DMS 273 (cell line): ENCODE data around the gene NRXN3.

Experiments
- DNase-seq: peaks from one replicate; lab custom pipeline; 2025; ENCODE audit not compliant: unreplicated experiment; lab: John Stamatoyannopoulos, UW

The NRXN3 gene

GRCh38 chr14:79586416-79586815 lies 1416.2 kb downstream of the NRXN3 start:
- DNase-seq, result no peak

- peak; percentile 78 for DNase-seq
Measured at GRCh38 chr14:79586989-79587598, 1416.9 kb downstream of the NRXN3 start.

- no peak for DNase-seq
Measured at GRCh38 chr14:79587875-79588274, 1417.7 kb downstream of the NRXN3 start.

- DNase-seq, result no peak
Measured at GRCh38 chr14:79588398-79588797, 1418.2 kb downstream of the NRXN3 start.

GRCh38 chr14:79596551-79596950 lies 1426.4 kb downstream of the NRXN3 start:
- no peak for DNase-seq

GRCh38 chr14:79597566-79597965 lies 1427.4 kb downstream of the NRXN3 start:
- no peak for DNase-seq

- DNase-seq, result no peak
Measured at GRCh38 chr14:79598339-79598738, 1428.2 kb downstream of the NRXN3 start.

GRCh38 chr14:79599239-79599638 lies 1429.1 kb downstream of the NRXN3 start:
- DNase-seq, result no peak

- no peak for DNase-seq
Measured at GRCh38 chr14:79600406-79600805, 1430.2 kb downstream of the NRXN3 start.

- no peak for DNase-seq
Measured at GRCh38 chr14:79601579-79601978, 1431.4 kb downstream of the NRXN3 start.

- no peak for DNase-seq
Measured at GRCh38 chr14:79602045-79602444, 1431.9 kb downstream of the NRXN3 start.

- DNase-seq, result no peak
Measured at GRCh38 chr14:79602742-79603141, 1432.6 kb downstream of the NRXN3 start.

- DNase-seq, result peak; percentile 43
Measured at GRCh38 chr14:79605849-79606248, 1435.7 kb downstream of the NRXN3 start.

- DNase-seq, result peak; percentile 14
Measured at GRCh38 chr14:79608446-79608845, 1438.3 kb downstream of the NRXN3 start.

GRCh38 chr14:79613625-79614024 lies 1443.5 kb downstream of the NRXN3 start:
- DNase-seq, result no peak

- no peak for DNase-seq
Measured at GRCh38 chr14:79614448-79614847, 1444.3 kb downstream of the NRXN3 start.

- DNase-seq, result no peak
Measured at GRCh38 chr14:79627058-79627457, 1456.9 kb downstream of the NRXN3 start.

- DNase-seq, result no peak
Measured at GRCh38 chr14:79629411-79630287, 1459.5 kb downstream of the NRXN3 start.

- no peak for DNase-seq
Measured at GRCh38 chr14:79630288-79630960, 1460.3 kb downstream of the NRXN3 start.

- no peak for DNase-seq
Measured at GRCh38 chr14:79631276-79631675, 1461.1 kb downstream of the NRXN3 start.

GRCh38 chr14:79638672-79639266 lies 1468.6 kb downstream of the NRXN3 start:
- DNase-seq, result peak; percentile 88
